ENCODE results near the gene GPRIN2.
"Not testable (repeated sequence)": the region's sequence is repeated elsewhere in the genome, so short reads cannot be mapped to it uniquely, and the experiment has no call there.

GPRIN2 gene

DNA sequence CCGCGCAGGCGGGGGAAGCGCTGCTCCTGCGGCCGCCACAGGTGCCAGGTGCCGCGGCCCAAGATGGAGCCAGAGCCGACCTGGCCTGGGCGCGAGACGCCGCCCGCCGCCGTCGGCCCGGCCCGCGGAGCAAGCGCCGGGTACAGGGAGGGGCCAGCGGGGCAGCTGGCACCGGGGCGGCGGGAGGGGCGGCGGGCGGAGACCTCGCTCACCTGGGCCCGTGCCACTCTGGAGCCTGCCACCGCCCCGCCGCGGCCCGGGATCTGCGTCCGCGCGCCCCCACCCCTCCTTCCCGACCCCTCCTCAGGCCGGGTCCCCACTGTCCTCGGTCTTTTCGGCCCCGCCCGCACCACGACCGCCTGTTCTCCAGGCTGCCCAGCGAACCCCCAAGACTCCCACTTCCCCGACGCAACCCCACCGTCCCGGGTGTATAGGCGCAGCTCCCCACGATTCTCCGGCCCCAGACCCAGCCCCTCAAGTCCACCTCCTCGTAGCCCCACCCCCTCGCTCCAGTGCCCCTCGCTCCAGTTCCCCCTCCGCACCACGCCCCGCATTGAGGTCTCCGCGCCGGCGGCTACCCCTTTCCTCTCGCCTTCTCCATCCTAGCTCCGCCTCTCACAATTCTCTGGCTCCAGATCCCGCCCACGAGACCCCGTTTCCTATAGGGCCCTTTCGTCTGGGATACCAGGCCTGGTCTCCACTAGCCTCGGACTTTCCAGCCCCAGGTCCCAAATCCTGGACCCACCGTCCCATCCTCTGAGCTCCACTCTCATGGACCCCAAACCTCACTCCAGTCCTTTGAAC is at the start of gene GPRIN2:
Gene GPRIN2, minus strand, starts transcription at position 144 of the 804 bp plus-strand sequence. CDS start 5,922 bp downstream, outside the sequence.
- Mint-ChIP-seq H3K4me3 (peak within 1 kb of the TSS; percentile 70), H3K36me3 (no peaks in the 10 kb centered on the region), H3K4me1 (peaks cover 9% of the 10 kb centered on the region), H3K27ac (no peak within 1 kb of the TSS), H3K27me3 (peaks cover 11% of the 10 kb centered on the region), H3K9me3 (no peaks in the 10 kb centered on the region)

DNA sequence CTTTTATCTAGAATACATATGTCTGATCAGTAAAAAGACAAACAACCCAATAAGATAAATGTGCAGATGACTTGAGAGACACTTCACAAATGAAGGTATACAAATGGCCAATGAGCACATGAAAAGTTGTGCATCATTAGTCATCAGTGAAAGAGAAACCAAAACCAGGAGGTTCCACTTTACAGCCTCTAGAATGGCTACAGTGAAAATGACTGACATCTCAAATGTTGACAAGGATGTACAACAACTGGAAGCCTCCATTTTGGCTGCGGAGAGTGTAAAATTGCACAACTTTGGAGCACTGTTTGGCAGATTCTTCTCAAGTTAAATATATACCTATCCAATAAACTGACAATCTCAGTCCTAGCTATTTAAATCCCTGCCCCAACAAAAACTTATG is 44.1 kb upstream of the GPRIN2 start:
- not testable (repeated sequence) for H3K4me3 Mint-ChIP-seq, H3K36me3 Mint-ChIP-seq, H3K27me3 Mint-ChIP-seq, H3K27ac Mint-ChIP-seq, H3K9me3 Mint-ChIP-seq, H3K4me1 Mint-ChIP-seq

DNA sequence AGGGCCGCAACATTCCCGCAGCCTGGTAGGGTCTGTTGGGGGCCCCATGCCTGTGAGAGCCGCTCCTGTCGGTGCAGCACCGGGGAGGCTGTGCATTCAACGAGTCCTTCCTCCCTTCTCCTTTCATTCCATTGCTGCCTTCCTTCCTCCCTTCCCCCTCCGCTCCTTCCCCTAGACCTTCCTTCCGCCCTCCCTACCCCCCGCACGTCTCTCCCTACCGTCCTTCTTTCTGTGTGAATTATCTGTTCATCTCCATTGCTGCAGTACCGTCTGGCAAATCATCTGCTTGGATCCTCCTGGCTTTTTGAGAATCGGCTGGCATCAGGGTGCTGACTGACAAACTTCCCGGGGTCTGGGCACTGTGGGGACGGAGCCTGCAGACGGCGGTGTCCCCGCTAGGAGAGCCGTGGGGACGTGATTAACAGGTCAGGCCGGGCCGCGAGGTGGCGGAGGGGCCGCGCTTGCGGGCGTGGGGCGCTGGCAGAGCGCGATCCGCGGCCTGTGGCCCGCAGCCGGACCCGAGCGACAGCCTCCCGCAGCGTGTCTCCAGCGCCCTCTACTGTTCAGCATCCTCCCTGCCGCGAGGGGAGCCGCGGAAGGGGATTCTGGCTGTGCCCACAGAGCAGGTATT is 41.3 kb upstream of the GPRIN2 start:
- not testable (repeated sequence) for H3K27ac Mint-ChIP-seq, H3K9me3 Mint-ChIP-seq, H3K27me3 Mint-ChIP-seq, H3K36me3 Mint-ChIP-seq, H3K4me1 Mint-ChIP-seq
- H3K4me3 Mint-ChIP-seq, result peak overlapping the region; percentile 62

DNA sequence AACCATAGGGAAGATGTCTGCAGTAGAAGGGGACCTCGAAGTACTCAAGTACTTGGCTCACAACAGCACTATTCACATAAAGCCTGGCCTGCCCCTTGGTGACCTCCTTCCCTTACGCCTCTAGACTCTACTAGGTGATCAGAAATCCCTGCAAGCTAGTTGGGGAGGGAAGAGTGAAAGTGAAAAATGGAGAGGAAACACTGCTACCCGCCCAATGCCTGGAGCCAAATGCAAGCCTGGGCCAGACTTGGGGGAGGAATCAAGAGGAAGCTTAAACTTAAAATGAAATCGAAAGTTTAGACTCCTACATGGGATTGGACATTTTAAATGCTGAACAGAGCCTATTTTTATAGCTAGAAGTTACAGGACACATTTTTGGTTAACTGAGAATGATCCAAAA is 40.1 kb upstream of the GPRIN2 start:
- not testable (repeated sequence) for H3K27me3 Mint-ChIP-seq, H3K9me3 Mint-ChIP-seq

DNA sequence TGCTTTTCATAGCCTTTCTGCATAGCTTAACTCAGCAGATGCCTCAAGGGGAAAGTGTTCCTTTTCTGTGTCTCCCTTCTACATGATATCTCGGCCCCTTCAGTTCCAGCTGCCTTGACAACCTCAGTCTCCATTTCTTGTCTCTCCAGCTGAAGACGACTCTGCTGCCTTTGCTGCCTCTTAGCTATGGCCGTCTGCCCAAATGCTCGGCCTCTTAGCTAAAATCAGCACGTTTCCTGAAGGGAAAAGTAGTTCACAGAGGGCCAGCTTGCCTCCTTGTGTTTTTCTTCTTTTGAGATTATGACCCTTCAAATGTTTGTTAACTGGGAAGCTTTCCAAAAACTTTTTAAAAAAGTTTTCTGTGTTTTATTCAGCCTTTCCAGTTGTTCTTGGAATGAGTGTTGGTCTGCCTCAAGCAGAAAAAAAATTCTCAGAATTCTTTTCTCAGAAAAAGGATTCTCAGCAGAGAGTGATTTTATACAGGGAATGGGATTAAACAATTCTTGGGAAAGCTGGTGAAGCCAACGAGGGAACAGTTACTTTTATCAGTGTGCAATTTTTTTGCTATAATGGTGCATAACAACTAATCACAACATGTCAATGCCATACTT is 38.1 kb upstream of the GPRIN2 start:
- H3K9me3 Mint-ChIP-seq, H3K27ac Mint-ChIP-seq, H3K4me3 Mint-ChIP-seq, H3K36me3 Mint-ChIP-seq, H3K4me1 Mint-ChIP-seq, H3K27me3 Mint-ChIP-seq: not testable (repeated sequence)

More for the DNA sequence above, 40.1 kb upstream of the GPRIN2 start:
- not testable (repeated sequence) for H3K4me3 Mint-ChIP-seq, H3K36me3 Mint-ChIP-seq, H3K4me1 Mint-ChIP-seq, H3K27ac Mint-ChIP-seq

DNA sequence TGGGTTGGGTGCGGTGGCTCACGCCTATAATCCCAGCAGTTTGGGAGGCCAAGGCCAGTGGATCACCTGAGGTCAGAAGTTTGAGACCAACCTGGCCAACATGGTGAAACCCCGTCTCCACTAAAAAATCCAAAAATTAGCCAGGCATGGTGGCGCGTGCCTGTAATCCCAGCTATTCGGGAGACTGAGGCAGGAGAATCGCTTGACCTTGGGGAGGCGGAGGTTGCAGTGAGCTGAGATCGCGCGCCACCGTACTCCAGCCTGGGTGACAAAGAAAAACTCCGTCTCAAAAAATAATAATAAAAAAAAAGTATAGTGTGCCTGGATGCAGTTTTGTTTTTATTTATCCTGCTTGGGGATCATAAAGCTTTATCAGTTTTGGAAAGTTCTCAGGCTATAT is 36.8 kb upstream of the GPRIN2 start:
- not testable (repeated sequence) for H3K27me3 Mint-ChIP-seq, H3K36me3 Mint-ChIP-seq, H3K27ac Mint-ChIP-seq, H3K9me3 Mint-ChIP-seq, H3K4me3 Mint-ChIP-seq, H3K4me1 Mint-ChIP-seq

DNA sequence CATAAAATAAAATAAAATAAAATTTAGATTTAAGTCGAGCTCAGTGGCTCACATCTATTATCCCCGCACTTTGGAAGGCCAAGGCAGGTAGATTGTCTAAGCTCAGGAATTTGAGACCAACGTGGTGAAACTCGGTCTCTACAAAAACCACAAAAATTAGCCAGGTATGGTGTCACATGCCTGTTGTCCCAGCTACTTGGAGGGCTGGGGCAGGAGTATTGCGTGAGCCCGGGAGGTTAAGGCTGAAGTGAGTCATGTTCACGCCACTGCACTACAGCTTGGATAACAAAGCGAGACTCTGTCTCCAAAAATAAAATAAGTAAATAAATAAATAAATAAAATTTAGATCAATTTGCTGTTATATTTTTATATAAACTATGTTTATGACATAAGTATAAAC is 34.6 kb upstream of the GPRIN2 start:
- H3K9me3 Mint-ChIP-seq, H3K27ac Mint-ChIP-seq, H3K36me3 Mint-ChIP-seq, H3K27me3 Mint-ChIP-seq, H3K4me1 Mint-ChIP-seq, H3K4me3 Mint-ChIP-seq: not testable (repeated sequence)

DNA sequence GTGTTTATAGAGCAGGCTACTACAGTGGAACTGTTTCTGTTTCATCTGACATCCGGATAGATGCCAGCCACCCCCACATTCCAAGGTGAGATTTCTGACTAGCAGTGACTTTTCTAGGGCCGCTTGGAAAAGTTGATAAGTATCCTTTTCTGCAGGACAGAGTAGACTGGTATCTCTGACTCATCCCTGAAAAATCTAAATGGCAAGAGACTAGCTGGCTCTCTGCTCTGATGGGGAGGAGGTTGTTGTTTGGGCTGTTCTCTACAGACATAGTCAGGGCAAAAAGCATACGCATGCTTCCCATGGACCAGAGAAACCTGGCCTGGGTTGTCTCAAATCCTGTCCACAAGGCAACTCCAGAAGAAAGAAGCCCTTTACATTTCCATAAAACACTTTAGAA is 33.1 kb upstream of the GPRIN2 start:
- not testable (repeated sequence) for H3K4me3 Mint-ChIP-seq, H3K27me3 Mint-ChIP-seq, H3K27ac Mint-ChIP-seq, H3K4me1 Mint-ChIP-seq, H3K9me3 Mint-ChIP-seq, H3K36me3 Mint-ChIP-seq

DNA sequence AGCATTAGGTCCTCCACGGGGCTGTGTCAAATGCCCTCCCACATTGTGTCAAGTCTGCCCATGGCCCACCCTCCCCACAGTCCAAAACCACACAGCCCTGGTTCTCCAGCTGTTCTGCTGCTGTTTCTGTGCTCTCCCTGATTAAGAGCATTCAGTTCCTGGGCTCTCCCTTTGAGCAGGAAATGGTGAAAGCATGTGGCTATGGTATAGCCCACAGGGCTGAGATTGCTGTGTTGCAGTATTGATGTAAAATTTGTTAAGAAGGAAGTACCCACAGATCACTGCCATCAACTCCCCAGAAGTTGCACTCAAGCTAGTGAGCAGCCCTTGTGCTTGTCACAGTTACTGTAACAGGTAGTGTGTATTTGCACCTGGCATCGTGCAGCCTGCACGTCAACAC is 31.8 kb upstream of the GPRIN2 start:
- H3K4me3 Mint-ChIP-seq, H3K27me3 Mint-ChIP-seq, H3K27ac Mint-ChIP-seq, H3K9me3 Mint-ChIP-seq, H3K36me3 Mint-ChIP-seq, H3K4me1 Mint-ChIP-seq: not testable (repeated sequence)

DNA sequence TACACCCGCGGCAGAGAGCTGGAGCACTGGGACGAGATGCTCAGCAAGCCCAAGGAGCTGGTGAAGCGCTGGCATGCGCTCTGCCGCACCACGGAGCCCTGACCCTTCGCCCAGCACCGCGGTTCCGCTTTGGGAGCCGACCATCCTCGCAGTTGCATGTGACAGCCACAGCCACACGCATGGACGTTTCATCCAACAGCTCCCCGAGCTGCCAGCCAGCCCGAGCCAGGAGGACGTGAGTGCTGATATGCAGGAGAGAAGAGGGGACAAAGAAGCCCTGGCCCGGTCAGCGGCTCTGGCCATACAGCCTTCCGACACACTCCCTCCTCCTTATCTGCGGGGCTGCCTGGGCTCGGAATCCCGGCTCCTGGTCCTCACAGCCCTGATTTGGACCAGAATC is 31.1 kb upstream of the GPRIN2 start:
- H3K36me3 Mint-ChIP-seq, H3K4me3 Mint-ChIP-seq, H3K4me1 Mint-ChIP-seq, H3K27me3 Mint-ChIP-seq, H3K9me3 Mint-ChIP-seq, H3K27ac Mint-ChIP-seq: not testable (repeated sequence)

DNA sequence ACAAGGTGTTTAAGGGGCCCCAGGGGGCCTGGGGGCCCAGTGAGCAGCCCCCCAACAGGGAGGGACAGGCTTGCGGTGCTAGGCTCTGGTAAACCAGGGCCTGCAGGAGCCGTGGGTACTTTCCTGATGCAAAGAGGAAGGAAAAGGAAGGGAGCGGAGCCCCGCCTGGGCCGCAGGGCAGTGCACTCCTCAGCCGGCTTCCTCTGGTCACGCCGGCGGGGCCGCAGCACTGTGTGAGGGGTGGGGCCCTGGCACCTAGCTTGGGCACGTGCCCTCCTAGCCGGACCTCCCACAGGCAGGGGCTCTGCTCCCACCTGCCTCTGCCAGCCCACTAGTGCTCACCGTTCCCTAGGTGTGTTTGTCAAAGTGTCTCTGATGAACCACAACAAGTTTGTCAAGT is 28.8 kb upstream of the GPRIN2 start:
- H3K27ac Mint-ChIP-seq, H3K9me3 Mint-ChIP-seq, H3K27me3 Mint-ChIP-seq, H3K36me3 Mint-ChIP-seq, H3K4me1 Mint-ChIP-seq, H3K4me3 Mint-ChIP-seq: not testable (repeated sequence)

DNA sequence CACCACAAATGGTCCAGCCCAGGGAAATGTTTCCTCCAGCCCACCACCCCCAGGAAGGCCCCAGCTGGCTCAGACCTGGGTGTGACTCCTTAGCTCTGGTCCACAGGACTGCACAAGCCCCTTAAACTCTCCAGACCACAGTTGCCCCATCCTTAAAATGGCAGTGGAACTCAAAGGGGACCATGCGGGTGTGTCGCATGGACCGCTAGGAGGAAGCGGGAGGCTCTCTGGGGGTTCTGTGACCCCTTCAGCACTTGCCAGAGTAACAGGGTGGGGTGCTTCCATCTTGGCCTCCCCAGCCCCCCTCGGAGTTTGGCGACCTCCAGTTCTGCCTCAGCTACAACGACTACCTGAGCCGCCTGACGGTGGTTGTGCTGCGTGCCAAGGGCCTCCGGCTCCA is 27.7 kb upstream of the GPRIN2 start:
- H3K27ac Mint-ChIP-seq, H3K36me3 Mint-ChIP-seq, H3K4me1 Mint-ChIP-seq, H3K4me3 Mint-ChIP-seq, H3K9me3 Mint-ChIP-seq, H3K27me3 Mint-ChIP-seq: not testable (repeated sequence)

DNA sequence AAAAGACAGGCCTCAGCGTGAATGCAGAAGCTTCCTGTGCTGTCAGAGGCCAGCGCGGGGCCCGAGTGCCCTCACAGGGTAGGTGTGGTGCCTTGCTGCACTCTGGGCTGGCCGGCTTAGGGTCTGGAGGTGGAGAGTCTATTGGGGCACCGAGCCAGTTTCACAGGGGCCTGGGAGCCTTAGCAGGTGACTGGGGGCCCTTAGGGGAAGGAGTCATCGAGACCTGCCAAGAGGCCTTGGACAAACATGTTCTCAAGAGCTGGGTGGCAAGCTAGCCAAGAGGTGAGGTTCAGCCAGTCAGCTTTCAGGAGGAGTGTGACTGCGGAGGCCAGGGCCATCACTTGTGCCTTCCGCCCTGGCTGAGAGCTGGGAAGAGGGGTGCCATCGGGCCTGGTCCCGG is 26.1 kb upstream of the GPRIN2 start:
- not testable (repeated sequence) for H3K4me3 Mint-ChIP-seq, H3K9me3 Mint-ChIP-seq, H3K27ac Mint-ChIP-seq, H3K4me1 Mint-ChIP-seq, H3K36me3 Mint-ChIP-seq, H3K27me3 Mint-ChIP-seq

DNA sequence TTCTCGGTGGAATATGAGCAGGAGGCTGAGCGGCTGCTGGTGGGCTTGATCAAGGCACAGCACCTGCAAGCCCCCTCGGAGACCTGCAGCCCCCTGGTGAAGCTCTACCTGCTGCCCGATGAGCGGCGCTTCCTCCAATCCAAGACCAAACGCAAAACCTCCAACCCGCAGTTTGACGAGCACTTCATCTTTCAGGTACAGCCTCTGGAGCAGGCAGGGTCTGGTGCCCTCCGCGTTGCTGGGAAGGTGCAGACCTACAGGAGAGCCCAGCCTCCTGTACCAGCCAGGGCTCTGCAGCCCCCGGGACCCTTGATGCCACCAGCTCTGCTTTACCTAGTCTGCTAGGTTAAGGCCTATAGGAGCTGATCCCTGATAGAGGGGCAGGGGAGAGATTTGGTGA is 25.5 kb upstream of the GPRIN2 start:
- not testable (repeated sequence) for H3K27ac Mint-ChIP-seq, H3K27me3 Mint-ChIP-seq, H3K4me3 Mint-ChIP-seq, H3K4me1 Mint-ChIP-seq, H3K36me3 Mint-ChIP-seq, H3K9me3 Mint-ChIP-seq

DNA sequence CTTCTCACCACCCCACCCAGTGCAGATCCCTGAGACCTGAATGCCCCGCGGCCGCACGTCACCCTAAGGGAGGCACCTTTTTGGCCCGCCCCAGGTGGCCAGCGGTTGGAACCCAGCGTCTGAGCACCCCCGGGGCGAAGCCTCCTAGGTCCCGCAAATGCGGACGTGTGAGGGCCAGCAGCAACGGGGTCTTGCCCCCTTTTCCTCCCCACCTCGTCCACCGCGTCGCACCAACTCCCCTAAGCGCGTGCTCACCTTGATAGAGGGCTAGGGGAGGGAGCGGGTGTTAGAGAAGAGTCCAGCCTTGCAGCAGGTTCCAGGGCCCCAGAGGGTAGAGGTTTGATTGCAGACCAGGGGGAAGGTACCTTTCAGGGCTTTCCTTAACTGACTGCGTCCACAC is 22.9 kb upstream of the GPRIN2 start:
- not testable (repeated sequence) for H3K4me1 Mint-ChIP-seq, H3K27ac Mint-ChIP-seq, H3K4me3 Mint-ChIP-seq, H3K9me3 Mint-ChIP-seq, H3K27me3 Mint-ChIP-seq, H3K36me3 Mint-ChIP-seq

DNA sequence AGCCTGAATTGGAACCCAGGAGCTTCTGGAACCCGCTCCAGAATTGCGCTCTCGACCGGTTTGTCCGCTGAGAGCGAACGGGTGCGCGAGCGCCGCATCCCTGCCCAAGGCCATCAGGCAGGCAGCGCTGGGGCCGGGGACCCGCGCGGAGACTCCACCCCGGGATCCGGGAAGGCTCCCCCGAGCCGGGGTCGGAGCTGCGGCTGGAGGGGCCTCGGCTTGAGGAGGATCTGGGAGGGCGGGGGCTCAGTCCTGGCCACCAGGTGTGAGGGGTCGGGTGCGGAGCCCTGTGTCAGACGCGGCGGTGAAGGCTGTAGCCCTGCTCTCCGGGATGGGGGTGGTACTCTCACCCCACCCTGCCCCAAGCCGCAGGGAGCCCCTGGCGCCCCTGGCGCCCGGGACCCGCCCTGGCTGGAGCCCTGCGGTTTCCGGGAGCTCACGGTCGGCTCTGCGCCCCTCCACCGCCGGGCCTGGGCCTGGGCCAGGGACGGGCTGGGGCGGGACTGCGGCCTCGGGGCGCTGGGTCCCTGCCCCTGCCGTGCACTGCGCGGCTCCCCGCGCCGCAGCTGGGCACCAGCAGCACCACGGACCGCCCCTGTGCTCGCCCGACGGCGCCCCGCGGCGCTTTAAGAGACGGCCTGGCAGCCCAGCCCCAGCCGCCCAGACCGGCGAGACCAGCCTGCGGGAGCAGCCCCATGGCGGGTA is 22.2 kb upstream of the GPRIN2 start, which contains the start of gene SYT15:
Gene SYT15, plus strand, starts transcription at position 655 of the 705 bp plus-strand sequence. Its CDS starts 41 bp downstream, at position 696.
- not testable (repeated sequence) for H3K4me1 Mint-ChIP-seq, H3K27ac Mint-ChIP-seq, H3K4me3 Mint-ChIP-seq, H3K27me3 Mint-ChIP-seq, H3K36me3 Mint-ChIP-seq, H3K9me3 Mint-ChIP-seq

Data from activated naive CD4-positive, alpha-beta T cell treated with anti-CD3 and anti-CD28 coated beads, Interleukin-2, amount 50 U/mL, for 24 hours (primary cell).